T-helper 9 cell (primary cell): Measurements from ENCODE around the gene IGFBPL1.
"Not testable (repeated sequence)": the region's sequence is repeated elsewhere in the genome, so short reads cannot be mapped to it uniquely, and the experiment has no call there.

Experiments used
- DNase-seq: peaks from one replicate; pipeline ENCODE4 v3.0.0-alpha.2; 2020

IGFBPL1 gene

GRCh38 chr9:38428062-38428461 is 3.8 kb upstream of the IGFBPL1 start:
- DNase-seq, result no peak

- no peak for DNase-seq
These were observed 664 bp upstream of the IGFBPL1 start for GRCh38 chr9:38424918-38425317.

GRCh38 chr9:38423273-38423972 is 831 bp downstream of the IGFBPL1 start:
- DNase-seq, result no peak

- DNase-seq, result no peak
These were observed 1.5 kb downstream of the IGFBPL1 start for GRCh38 chr9:38422555-38423260.

GRCh38 chr9:38421498-38422211 is 2.6 kb downstream of the IGFBPL1 start:
- no peak for DNase-seq

GRCh38 chr9:38419181-38419580 is 5.1 kb downstream of the IGFBPL1 start:
- no peak for DNase-seq

- no peak for DNase-seq
These were observed 5.9 kb downstream of the IGFBPL1 start for GRCh38 chr9:38418366-38418765.

- peak; percentile 19 for DNase-seq
These were observed 7.0 kb downstream of the IGFBPL1 start for GRCh38 chr9:38417003-38417945.

- no peak for DNase-seq
These were observed 7.8 kb downstream of the IGFBPL1 start for GRCh38 chr9:38416461-38416860.

- no peak for DNase-seq
These were observed 8.4 kb downstream of the IGFBPL1 start for GRCh38 chr9:38415856-38416255.

- no peak for DNase-seq
These were observed 10.1 kb downstream of the IGFBPL1 start for GRCh38 chr9:38414040-38414723.

- DNase-seq, result no peak
These were observed 11.0 kb downstream of the IGFBPL1 start for GRCh38 chr9:38413283-38413682.

GRCh38 chr9:38412751-38413150 is 11.5 kb downstream of the IGFBPL1 start:
- no peak for DNase-seq

- no peak for DNase-seq
These were observed 15.5 kb downstream of the IGFBPL1 start for GRCh38 chr9:38408719-38409118.

- no peak for DNase-seq
These were observed 17.6 kb downstream of the IGFBPL1 start for GRCh38 chr9:38406476-38407186.

GRCh38 chr9:38405785-38406184 is 18.5 kb downstream of the IGFBPL1 start:
- no peak for DNase-seq

- no peak for DNase-seq
These were observed 19.9 kb downstream of the IGFBPL1 start for GRCh38 chr9:38404314-38404713.

GRCh38 chr9:38401994-38402393 is 22.3 kb downstream of the IGFBPL1 start:
- DNase-seq, result no peak

GRCh38 chr9:38399191-38399590 is 25.1 kb downstream of the IGFBPL1 start:
- DNase-seq, result not testable (repeated sequence)

- no peak for DNase-seq
These were observed 27.9 kb downstream of the IGFBPL1 start for GRCh38 chr9:38396371-38396671.

- DNase-seq, result no peak
These were observed 28.4 kb downstream of the IGFBPL1 start for GRCh38 chr9:38395653-38396370.
